Left lung (tissue), 10 donors: ENCODE results near the gene FAM120B. TPM values are rescaled to one million over a fixed set of nuclear protein-coding genes. Genes with fewer than 3 reads are reported as not detected.
A peak's percentile ranks its signal among the peaks of the same experiment; 100 is the strongest.
"Not testable (repeated sequence)": the region's sequence is repeated elsewhere in the genome, so short reads cannot be mapped to it uniquely, and the experiment has no call there.

ENCODE experiments used
- ATAC-seq: fragments of 200-7000 bp; cut with Tn5 transposase; one replicate; pipeline ENCODE4 v1.9.1; 2020; ENCODE audit warnings: moderate library complexity
- DNase-seq, 4 donors: peaks; one replicate each; pipeline ENCODE4 v3.0.0-alpha.2; 2013 to 2020
- H3K27ac ChIP-seq, 2 donors: fragments of 200-600 bp; sonication (generic) in 1 of 2; one replicate each; pipeline versions ENCODE4 v1.5.0 to v1.8.0; 2020 to 2021
- H3K27me3 ChIP-seq, 2 donors: fragments of 200-600 bp; sonication (generic) in 1 of 2; one replicate each; pipeline versions ENCODE4 v1.5.0 to v1.8.0; 2020 to 2021
- H3K36me3 ChIP-seq, 2 donors: fragments of 200-600 bp; sonication (generic) in 1 of 2; one replicate each; pipeline versions ENCODE4 v1.5.0 to v1.8.0; 2020 to 2021
- H3K4me1 ChIP-seq, 2 donors: fragments of 200-600 bp; one replicate each; pipeline ENCODE4 v1.8.0; 2021
- H3K4me3 ChIP-seq, 2 donors: fragments of 200-600 bp; sonication (generic) in 1 of 2; one replicate each; pipeline versions ENCODE4 v1.5.0 to v1.8.0; 2020 to 2021; ENCODE audit warnings: mild to moderate bottlenecking in 1 of 2
- H3K9me3 ChIP-seq, 2 donors: fragments of 200-600 bp; sonication (generic) in 1 of 2; one replicate each; pipeline versions ENCODE4 v1.5.0 to v1.8.0; 2020 to 2021
- intact Hi-C, 2 donors: fragments of 100-400 bp; cut with DNase I; formaldehyde crosslinking; loops; one replicate each; pipeline versions ENCODE4 v1.11.2 to v1.14.2; 2022
- polyA plus RNA-seq, 6 donors: library from polyadenylated mRNA; unstranded; fragments of 120-200 nt; gene quantifications; one replicate each; pipeline ENCODE4 v1.2.1, GENCODE V29; 2013; ENCODE audit not compliant: insufficient read length in 6 of 6
- total RNA-seq, 2 donors: library from RNA; stranded (reverse); fragmentation: NEBNext Ultra II Directional; extraction: Animal tissue kit (Norgen Biotek cat#: 25700); gene quantifications; one replicate each; pipeline ENCODE4 v1.2.1, GENCODE V29; 2021
- TF ChIP-seq, protein P1 (sequence below), 2 donors: fragments of 200-600 bp; sonication (generic) in 1 of 2; IDR thresholded peaks; one replicate each; pipeline versions ENCODE4 v1.5.0 to v1.8.0; 2021; ENCODE audit warnings: antibody characterized with exemption in 2 of 2
- donor health status: DM: no; HTN: yes; CAD: no.
- donor health status: DM: no; HTN: no; CAD: no.

The FAM120B gene
- total and polyA plus RNA-seq, 8 donors = 26.6 to 37.7 (median 35.5) TPM

DNA sequence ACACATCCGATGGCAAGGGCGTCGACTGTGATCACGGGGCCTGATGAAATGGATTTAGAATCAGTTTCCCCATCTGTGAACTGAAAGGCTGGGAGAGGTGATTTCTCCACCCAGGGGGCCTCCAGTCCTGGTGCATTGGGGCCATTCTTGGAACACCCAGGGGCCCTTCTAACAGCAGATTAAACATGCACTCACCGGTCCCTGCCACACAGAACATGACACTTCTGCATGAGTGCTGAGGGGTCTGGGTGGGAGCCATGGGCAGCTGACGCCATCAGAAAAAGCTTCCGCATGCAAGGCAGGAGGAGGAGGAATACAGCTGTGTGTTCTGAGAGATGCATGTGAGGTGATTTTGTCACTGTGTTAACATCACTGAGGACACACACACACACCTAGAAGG, 42.5 kb upstream of the FAM120B start:
- intact Hi-C loops = no loop called here
- no peak overlapping the region for H3K4me3 ChIP-seq
- H3K9me3 ChIP-seq = no peaks in the 10 kb centered on the region
- DNase-seq = no peak
- H3K27ac ChIP-seq = no peak overlapping the region
- ATAC-seq = no peak
- H3K27me3 ChIP-seq = peaks cover 0 to 21% of the 10 kb centered on the region in 2 donors
- peaks cover 7 to 11% of the 10 kb centered on the region in 2 donors for H3K4me1 ChIP-seq
- TF ChIP-seq, protein P1, sequence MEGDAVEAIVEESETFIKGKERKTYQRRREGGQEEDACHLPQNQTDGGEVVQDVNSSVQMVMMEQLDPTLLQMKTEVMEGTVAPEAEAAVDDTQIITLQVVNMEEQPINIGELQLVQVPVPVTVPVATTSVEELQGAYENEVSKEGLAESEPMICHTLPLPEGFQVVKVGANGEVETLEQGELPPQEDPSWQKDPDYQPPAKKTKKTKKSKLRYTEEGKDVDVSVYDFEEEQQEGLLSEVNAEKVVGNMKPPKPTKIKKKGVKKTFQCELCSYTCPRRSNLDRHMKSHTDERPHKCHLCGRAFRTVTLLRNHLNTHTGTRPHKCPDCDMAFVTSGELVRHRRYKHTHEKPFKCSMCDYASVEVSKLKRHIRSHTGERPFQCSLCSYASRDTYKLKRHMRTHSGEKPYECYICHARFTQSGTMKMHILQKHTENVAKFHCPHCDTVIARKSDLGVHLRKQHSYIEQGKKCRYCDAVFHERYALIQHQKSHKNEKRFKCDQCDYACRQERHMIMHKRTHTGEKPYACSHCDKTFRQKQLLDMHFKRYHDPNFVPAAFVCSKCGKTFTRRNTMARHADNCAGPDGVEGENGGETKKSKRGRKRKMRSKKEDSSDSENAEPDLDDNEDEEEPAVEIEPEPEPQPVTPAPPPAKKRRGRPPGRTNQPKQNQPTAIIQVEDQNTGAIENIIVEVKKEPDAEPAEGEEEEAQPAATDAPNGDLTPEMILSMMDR (IDR thresholded peaks at IDR 0.05) = no peak
- H3K36me3 ChIP-seq = no peaks in the 10 kb centered on the region

DNA sequence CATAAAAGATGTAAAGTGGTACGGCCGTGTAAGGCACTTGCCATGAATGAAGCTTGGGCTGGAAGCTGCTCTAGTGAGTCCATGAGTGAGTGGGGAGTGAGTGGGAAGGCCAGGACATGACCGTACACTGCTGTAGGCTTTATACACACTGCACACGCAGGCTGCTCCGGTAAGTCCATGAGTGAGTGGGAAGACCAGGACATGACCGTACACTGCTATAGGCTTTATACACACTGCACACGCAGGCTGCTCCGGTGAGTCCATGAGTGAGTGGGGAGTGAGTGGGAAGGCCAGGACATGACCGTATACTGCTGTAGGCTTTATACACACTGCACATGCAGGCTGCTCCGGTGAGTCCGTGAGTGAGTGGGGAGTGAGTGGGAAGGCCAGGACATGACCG, 41.9 kb upstream of the FAM120B start:
- H3K27ac ChIP-seq, ATAC-seq, H3K4me3 ChIP-seq, DNase-seq, H3K36me3 ChIP-seq, H3K9me3 ChIP-seq, intact Hi-C loops: not testable (repeated sequence)
- Histone ChIP-seq H3K4me1 (peaks cover 7 to 14% of the 10 kb centered on the region in 2 donors), H3K27me3 (peaks cover 0 to 21% of the 10 kb centered on the region in 2 donors)

DNA sequence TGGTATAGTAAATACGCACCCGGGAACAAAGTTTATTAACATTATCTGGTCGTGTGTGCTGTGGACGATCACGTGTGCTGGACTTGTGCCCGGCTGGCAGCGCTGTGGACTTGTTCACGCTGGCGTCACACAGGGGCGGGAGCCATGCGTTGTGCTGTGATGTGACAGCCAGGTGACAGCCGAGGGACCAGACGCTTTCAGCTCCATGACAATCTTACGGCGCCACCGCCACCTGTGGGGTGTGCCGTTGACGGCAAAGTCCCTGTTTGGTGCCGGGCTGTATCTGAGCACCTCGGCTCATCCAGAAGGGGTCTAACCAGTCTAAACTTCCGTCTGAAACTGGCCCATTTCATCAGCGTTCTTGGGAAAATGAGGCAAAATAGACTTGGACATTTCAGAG, 40.9 kb upstream of the FAM120B start:
- DNase-seq (peak in 2 of 4 donors; percentile 78 to 83), ATAC-seq (peak; percentile 73)
- Histone ChIP-seq H3K9me3 (no peaks in the 10 kb centered on the region), H3K27ac (peak overlapping the region; percentile 18 to 55), H3K36me3 (no peaks in the 10 kb centered on the region), H3K27me3 (peaks cover 0 to 19% of the 10 kb centered on the region in 2 donors), H3K4me3 (no peak overlapping the region), H3K4me1 (peaks cover 7 to 15% of the 10 kb centered on the region in 2 donors)
- intact Hi-C loops = no loop called here
- TF ChIP-seq, protein P1 (IDR thresholded peaks at IDR 0.05) = no peak

DNA sequence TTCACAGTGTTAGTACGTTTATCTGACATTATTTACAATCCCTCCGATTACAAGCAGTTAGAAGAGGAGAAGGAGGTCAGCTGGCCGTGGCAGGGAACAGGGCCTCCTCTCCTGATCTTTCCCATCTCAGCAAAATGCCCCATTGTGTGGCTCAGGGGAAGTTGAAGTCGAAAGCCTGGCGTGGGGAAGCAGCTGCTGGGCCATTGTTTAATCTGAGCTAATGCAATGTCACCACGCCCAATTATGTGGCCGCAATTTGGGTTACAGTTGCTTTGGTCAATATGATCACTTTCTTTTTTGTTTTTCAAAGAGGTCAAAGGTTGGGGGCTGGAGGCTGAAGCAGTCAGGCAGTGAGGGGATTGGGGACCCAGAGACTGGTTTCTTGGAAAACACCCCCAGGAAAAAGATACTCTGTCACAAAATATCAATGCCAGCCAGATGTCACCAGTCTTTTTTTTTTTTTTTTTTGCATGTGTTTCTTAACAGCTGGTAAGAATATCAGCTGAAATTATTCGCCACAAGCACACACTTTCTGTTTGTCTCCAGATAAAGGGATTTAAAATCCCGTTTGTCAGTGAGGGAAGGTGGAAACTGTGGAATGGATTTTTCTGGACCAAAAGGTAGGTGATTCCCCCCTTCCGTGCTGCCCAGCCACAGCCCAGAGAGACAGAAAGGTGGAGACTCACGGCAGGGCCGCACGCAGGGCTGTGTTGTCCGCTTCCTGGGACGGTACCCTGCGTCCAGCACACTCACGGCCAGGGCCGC, 40.3 kb upstream of the FAM120B start:
- peak overlapping the region; percentile 18 to 55 for H3K27ac ChIP-seq
- intact Hi-C loops = no loop called here
- TF ChIP-seq, protein P1 (IDR thresholded peaks at IDR 0.05) = no peak
- ATAC-seq (peak; percentile 39), DNase-seq (peak in 1 of 4 donors; percentile 44)
- H3K36me3 ChIP-seq = no peaks in the 10 kb centered on the region
- H3K27me3 ChIP-seq = peaks cover 0 to 16% of the 10 kb centered on the region in 2 donors
- H3K4me1 ChIP-seq = peaks cover 7 to 15% of the 10 kb centered on the region in 2 donors
- no peak overlapping the region for H3K4me3 ChIP-seq
- no peaks in the 10 kb centered on the region for H3K9me3 ChIP-seq

DNA sequence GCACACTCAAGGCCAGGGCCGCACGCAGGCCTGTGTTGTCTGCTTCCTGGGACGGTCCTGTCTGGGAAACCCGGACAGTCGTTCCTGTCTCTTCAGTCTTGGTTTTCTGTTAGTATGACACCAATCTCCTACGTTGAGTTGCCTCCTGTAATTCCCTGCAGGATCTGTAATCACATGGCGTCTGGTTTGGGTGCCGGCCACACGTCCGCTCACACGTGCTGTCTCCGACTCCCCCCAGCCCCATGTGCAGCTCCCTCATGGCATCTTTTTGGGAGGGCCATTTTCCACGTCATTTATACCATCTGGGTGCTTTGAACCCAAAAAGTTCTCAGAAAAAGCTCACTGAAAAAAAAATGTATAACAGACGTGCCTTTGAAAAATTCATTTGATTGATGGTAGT, 38.9 kb upstream of the FAM120B start:
- ATAC-seq = no peak
- TF ChIP-seq, protein P1 (IDR thresholded peaks at IDR 0.05) = no peak
- Histone ChIP-seq H3K36me3 (no peaks in the 10 kb centered on the region), H3K27ac (no peak overlapping the region), H3K27me3 (peaks cover 0 to 12% of the 10 kb centered on the region in 2 donors), H3K9me3 (no peaks in the 10 kb centered on the region), H3K4me1 (peaks cover 7 to 25% of the 10 kb centered on the region in 2 donors), H3K4me3 (no peak overlapping the region)
- peak in 1 of 4 donors; percentile 20 for DNase-seq
- intact Hi-C loops = no loop called here
